ENCODE data around the gene ORM2.

- TF ChIP-seq CTCF (conservative IDR thresholded peaks at IDR 0.05; ENCODE audit: low read depth in 2 of 2) (no peak), EZH2 (IDR thresholded peaks at IDR 0.05; ENCODE audit: low read depth, unreplicated experiment) (no peak), POLR2AphosphoS5 (IDR thresholded peaks at IDR 0.05; ENCODE audit: low read depth) (no peak), JUNB (IDR thresholded peaks at IDR 0.05; ENCODE audit: unreplicated experiment) (no peak), CREB1 (CRISPR knock-in tag; IDR thresholded peaks at IDR 0.05; ENCODE audit: low read depth) (no peak)
- TF ChIP-seq, protein P1, sequence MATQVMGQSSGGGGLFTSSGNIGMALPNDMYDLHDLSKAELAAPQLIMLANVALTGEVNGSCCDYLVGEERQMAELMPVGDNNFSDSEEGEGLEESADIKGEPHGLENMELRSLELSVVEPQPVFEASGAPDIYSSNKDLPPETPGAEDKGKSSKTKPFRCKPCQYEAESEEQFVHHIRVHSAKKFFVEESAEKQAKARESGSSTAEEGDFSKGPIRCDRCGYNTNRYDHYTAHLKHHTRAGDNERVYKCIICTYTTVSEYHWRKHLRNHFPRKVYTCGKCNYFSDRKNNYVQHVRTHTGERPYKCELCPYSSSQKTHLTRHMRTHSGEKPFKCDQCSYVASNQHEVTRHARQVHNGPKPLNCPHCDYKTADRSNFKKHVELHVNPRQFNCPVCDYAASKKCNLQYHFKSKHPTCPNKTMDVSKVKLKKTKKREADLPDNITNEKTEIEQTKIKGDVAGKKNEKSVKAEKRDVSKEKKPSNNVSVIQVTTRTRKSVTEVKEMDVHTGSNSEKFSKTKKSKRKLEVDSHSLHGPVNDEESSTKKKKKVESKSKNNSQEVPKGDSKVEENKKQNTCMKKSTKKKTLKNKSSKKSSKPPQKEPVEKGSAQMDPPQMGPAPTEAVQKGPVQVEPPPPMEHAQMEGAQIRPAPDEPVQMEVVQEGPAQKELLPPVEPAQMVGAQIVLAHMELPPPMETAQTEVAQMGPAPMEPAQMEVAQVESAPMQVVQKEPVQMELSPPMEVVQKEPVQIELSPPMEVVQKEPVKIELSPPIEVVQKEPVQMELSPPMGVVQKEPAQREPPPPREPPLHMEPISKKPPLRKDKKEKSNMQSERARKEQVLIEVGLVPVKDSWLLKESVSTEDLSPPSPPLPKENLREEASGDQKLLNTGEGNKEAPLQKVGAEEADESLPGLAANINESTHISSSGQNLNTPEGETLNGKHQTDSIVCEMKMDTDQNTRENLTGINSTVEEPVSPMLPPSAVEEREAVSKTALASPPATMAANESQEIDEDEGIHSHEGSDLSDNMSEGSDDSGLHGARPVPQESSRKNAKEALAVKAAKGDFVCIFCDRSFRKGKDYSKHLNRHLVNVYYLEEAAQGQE (IDR thresholded peaks at IDR 0.05; ENCODE audit: unreplicated experiment), result no peak
Measured at GRCh38 chr9:114334490-114334889, 4.8 kb downstream of the ORM2 start.
